ENCODE results near the gene FOXQ1. TPM values are rescaled to one million over a fixed set of nuclear protein-coding genes. Genes with fewer than 3 reads are reported as not detected.
A peak's percentile ranks its signal among the peaks of the same experiment; 100 is the strongest.

FOXQ1 gene
- total and polyA plus RNA-seq, 2 of the 13 experiments (the other 11 are each of a cell fraction or from before 2014, with no cell fraction given) = 35.2 to 39.8 TPM

GRCh38 chr6:1325461-1326309, 13.8 kb downstream of the FOXQ1 start (continued):
- TF ChIP-seq AFF4 (CRISPR knock-in tag; IDR thresholded peaks at IDR 0.05) (no peak), FIP1L1 (IDR thresholded peaks at IDR 0.05; ENCODE audit: borderline replicate concordance, insufficient read depth, low read depth, low read length) (0 out of 2 replicates have a peak, but pooled peaks have one; percentile 60), SRSF1 (optimal IDR thresholded peaks at IDR 0.05; ENCODE audit: low read depth, low read length) (no peak), CC2D1A (CRISPR knock-in tag; IDR thresholded peaks at IDR 0.05) (peak; percentile 11; the same call in 1 of the 2 replicates), CEBPB (IDR thresholded peaks at IDR 0.05; ENCODE audit: borderline replicate concordance, low read depth, low read length) (peak; percentile 38; the same call in 1 of the 2 replicates), BCL6 (CRISPR knock-in tag; IDR thresholded peaks at IDR 0.05) (peak; percentile 76), SNAPC2 (CRISPR knock-in tag; IDR thresholded peaks at IDR 0.05) (no peak), MTERF4 (CRISPR knock-in tag; IDR thresholded peaks at IDR 0.05) (0 out of 2 replicates have a peak, but pooled peaks have one; percentile 20), ZNF609 (CRISPR knock-in tag; IDR thresholded peaks at IDR 0.05; ENCODE audit: borderline replicate concordance) (peak; percentile 94), ZNF501 (CRISPR knock-in tag; IDR thresholded peaks at IDR 0.05) (peak; percentile 69; the same call in 1 of the 2 replicates), ZNF207 (IDR thresholded peaks at IDR 0.05; ENCODE audit: borderline replicate concordance) (no peak), ZNF740 (CRISPR knock-in tag; IDR thresholded peaks at IDR 0.05) (peak; percentile 35; the same call in 1 of the 2 replicates), TBX3 (IDR thresholded peaks at IDR 0.05; ENCODE audit: borderline replicate concordance) (peak; percentile 97), ZNF260 (CRISPR knock-in tag; IDR thresholded peaks at IDR 0.05; ENCODE audit: borderline replicate concordance, low read depth) (no peak), YEATS2 (CRISPR knock-in tag; IDR thresholded peaks at IDR 0.05; ENCODE audit: borderline replicate concordance) (no peak; the same call in 1 of the 2 replicates), ZNF629 (CRISPR knock-in tag; conservative IDR thresholded peaks at IDR 0.05) (peak; percentile 4; the same call in 1 of the 2 replicates), ZSCAN20 (CRISPR knock-in tag; IDR thresholded peaks at IDR 0.05; ENCODE audit: borderline replicate concordance) (peak; percentile 34; the same call in 1 of the 2 replicates), TCF7 (IDR thresholded peaks at IDR 0.05; ENCODE audit: low read depth) (peak; percentile 86)
